Sciatic nerve (tissue), 2 donors: Measurements from ENCODE around the gene CD247. TPM values are rescaled to one million over a fixed set of nuclear protein-coding genes. Genes with fewer than 3 reads are reported as not detected.

Source experiments
- ATAC-seq: fragments of 200-7000 bp; cut with Tn5 transposase; one replicate; pipeline ENCODE4 v1.9.1; 2020; ENCODE audit warnings: mild to moderate bottlenecking, moderate library complexity
- DNase-seq: peaks from one replicate; pipeline ENCODE4 v3.0.0-alpha.2; 2020; ENCODE audit warnings: low spot score
- intact Hi-C: fragments of 100-400 bp; cut with DNase I; formaldehyde crosslinking; loops from one replicate; pipeline ENCODE4 v1.14.2; 2022
- total RNA-seq: library from RNA; stranded (reverse); fragmentation: NEBNext Ultra II Directional; extraction: Animal tissue kit (Norgen Biotek cat#: 25700); gene quantifications from one replicate; pipeline ENCODE4 v1.2.1, GENCODE V29; 2021
- donor health status: DM: no; HTN: no; CAD: no.
- donor health status: DM: no; HTN: no; CAD: no.

Gene CD247
- total RNA-seq, 1 donor from 2014 or later, result 5.2 TPM

- intact Hi-C loops, result no loop called here
- DNase-seq (no peak), ATAC-seq (no peak)
Measured at GRCh38 chr1:167496797-167497619, 21.3 kb downstream of the CD247 start.

GRCh38 chr1:167493372-167493771, 25.0 kb downstream of the CD247 start:
- intact Hi-C loops, result no loop called here
- ATAC-seq (no peak), DNase-seq (no peak)

DNA sequence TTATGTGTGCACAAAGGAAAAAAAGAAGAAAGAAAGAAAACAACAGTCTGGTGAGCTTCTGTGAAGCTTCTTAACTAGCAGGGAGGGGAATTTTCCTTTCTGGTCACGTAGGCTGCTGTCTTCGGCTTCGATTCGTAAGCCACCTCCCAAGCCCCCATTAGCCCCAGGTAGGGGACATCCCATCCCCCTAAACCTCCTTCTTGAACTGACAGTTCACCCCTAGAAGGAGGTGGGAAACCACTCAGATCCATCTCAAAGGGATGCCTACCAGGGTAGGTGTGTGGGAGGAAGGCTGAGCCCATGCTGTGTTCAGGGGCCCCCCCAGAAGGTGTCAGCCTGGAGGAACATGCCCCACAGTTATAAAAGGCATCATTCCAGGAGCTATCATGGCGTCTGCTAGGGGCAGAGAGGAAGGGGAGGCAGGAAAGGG, 25.8 kb downstream of the CD247 start:
- ATAC-seq (no peak), DNase-seq (no peak)
- intact Hi-C loops, result no loop called here

DNA sequence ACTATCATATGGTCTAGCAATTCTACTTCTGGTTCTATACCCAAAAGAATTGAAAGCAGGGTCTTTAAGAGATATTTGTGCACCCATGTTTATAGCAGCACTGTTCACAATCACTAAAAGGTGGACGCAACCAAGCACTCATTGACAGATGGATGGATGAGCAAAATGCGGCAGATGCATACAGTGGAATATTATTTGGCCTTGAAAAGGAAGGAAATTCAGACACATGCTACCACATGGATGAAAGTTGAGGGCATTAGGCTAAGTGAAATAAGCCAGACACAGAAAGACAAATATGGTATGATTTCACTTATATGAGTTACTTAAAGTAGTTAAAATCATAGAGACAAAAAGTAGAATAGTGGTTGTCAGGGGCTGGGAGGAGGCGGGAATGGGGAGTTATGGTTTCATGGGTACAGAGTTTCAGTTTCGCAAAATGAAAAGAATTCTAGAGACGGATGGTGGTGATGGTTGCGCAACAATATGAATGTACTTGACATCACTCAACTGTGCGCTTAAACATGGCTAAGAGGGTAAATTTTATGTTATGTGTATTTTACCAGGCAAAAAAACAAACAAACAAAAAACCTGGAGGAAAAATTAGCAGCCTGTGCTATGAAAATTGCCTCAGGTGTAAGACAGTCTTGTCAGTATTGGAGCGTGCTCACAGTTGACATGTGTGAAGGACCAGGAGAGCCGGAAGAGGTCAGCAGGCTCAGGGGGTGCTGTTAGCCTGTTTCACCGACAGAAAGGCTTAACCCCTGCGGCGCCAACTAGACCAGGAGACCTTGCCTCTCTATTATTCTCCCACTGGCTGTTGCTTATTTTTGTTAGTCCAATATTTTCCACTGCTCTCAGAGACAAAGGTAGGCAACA, 26.5 kb downstream of the CD247 start:
- intact Hi-C loops, result no loop called here
- DNase-seq, result no peak
- ATAC-seq, result no peak

DNA sequence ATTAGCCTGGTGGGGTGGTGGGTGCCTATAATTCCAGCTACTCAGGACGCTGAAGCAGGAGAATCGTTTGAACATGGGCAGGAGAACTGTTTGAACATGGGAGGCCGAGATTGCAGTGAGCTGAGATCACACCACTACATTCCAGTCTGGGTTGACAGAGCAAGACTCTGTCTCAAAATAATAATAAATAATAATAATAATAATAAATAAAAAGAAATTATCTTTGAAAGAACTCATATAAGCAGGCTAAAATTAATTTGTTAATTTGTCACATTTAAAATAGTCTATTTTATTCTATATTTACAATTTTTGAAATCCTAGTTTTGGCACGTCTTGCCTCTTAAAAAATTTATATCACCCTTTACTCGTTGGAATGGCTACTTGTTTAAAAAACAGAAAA, 27.6 kb downstream of the CD247 start:
- ATAC-seq (no peak), DNase-seq (no peak)
- intact Hi-C loops, result no loop called here

DNA sequence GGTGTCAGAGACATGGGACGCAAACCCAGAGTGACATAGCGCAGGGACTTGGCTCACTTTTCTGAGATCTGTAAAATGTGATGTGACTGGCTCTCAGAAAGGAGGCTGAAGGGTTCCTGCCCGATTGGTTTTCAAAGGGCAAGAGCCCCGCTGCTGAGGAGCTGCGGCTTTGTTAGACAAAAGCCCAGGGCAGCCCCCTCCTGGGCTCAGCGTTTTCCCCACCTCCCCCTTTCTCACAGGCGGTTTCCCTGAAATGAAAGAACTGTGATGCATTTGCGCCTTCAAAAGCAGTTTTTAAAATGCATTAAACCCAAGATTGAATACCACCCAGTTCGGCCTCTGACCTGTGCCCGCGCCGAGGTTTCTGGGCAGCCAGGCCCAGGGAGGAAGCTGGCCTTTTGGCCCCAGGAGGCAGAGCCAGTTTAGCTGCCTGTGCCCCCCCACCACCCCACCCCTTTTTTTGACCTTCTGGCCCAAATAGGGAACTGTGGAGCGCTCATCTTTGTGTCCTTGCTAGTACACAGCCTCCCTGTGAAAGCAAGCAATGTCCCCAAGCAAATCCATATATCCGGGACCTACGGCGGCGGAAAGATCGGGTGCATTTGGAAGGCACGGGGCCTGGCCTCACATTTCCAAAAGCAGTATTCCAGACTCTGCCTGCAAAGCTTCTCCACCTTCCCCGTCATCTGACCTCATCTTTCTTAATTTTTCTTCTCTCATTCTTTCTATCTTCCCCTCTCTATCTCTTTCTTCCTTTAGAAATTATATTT, 28.6 kb downstream of the CD247 start:
- intact Hi-C loops, result no loop called here

DNA sequence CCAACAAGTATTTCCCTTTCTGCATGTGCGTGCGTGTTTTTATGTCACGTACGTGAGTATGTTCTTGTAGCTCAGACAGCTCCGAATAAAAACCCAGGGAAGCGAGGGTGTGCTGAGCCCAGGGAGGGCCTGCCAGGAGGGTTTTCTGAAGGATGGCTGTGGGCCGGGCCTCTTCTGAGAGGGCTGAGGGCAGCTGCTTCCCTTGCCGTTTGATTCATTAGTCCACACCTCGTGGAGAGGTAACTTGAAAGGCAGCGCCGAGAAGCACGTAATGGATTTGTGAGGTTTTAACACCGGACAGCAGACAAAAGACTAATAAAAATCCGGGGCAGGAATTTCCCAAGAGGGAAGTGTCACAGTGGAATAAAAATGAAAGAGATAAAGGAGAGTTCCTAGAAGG, 29.5 kb downstream of the CD247 start:
- ATAC-seq, result no peak
- DNase-seq, result no peak
- intact Hi-C loops, result no loop called here

More for the DNA sequence above, 28.6 kb downstream of the CD247 start:
- ATAC-seq (no peak), DNase-seq (no peak)

- no peak for DNase-seq
- intact Hi-C loops, result no loop called here
- ATAC-seq, result no peak
Measured at GRCh38 chr1:167487614-167488013, 30.7 kb downstream of the CD247 start.

DNA sequence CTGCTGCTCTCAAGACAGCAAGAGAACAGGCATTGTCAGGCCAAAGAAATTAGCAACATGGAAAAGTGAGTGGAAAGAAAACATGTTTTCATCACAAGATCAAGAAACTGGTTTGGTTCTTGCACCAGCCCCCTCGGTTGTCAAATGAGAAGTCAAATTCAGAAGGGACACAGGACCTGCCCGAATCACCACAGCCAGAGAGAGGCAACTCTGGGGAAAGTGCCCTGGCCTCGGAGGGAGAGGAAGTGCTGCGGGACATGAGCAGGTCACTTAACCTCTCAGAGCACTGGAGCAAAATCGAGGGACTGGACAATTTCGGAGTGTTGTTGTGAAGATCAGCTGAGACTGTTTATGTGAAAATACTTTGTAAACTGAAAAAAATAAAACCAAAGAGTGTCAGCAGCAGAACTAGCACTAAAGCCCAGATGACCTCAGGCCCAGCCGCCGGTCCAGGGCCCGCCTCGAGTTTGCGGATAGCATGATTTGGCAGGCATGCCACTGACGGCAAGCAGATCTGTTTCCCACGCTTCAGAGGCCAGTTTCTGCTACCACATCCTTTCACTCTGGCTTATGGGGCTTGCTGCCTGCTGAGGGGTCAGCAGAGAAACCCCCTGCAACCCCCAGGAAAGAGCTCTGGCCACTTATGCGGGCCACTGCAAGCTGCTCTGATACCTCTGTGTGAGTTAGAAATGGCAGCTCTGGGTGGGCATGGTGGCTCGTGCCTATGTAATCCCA, 32.1 kb downstream of the CD247 start:
- DNase-seq (no peak), ATAC-seq (peak; percentile 55)
- intact Hi-C loops, result no loop called here

DNA sequence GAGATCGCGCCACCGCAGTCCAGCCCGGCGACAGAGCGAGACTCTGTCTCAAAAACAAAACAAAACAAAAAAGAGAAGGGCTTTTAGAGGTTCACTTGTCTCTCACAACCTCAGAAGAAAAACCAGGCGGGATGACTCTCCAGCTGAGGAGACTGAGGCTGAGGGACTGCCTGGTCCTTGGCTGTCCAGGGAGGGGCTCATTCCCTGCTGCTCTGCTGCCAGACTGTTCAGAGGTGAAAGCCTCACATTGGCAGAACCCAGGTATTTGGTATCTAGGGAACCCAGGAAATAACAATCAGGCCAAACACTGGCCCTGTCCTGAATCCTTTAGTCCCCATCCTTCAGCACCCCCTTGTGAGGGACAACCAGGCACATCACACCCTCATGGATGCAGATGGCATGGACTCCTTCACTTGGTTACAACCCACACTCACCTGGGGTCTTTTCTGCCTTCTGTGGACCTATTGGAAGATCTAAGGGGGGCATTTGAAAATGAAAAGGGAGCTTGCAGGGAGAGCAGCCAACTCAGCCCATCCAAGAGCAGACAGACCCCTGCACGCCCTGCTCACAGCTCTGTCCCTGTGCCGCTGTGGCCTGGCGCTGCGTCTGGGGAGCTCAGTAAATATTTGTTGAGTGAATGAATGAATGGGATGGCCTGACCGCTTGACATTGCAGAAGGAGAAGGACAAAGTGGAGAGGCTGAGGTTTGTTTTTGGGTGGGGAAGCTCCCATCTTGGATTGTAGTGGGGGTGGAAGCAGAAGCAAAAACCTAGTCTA, 33.4 kb downstream of the CD247 start:
- intact Hi-C loops, result no loop called here
- no peak for ATAC-seq

GRCh38 chr1:167483790-167484189, 34.5 kb downstream of the CD247 start:
- ATAC-seq (no peak), DNase-seq (no peak)
- intact Hi-C loops, result no loop called here

More for the DNA sequence above, 33.4 kb downstream of the CD247 start:
- no peak for DNase-seq

GRCh38 chr1:167482184-167482583, 36.1 kb downstream of the CD247 start:
- ATAC-seq (no peak), DNase-seq (no peak)
- intact Hi-C loops, result no loop called here

- intact Hi-C loops, result no loop called here
- ATAC-seq (no peak), DNase-seq (no peak)
Measured at GRCh38 chr1:167479331-167479979, 38.9 kb downstream of the CD247 start.

GRCh38 chr1:167477986-167478385, 40.3 kb downstream of the CD247 start:
- no peak for DNase-seq
- ATAC-seq, result no peak
- intact Hi-C loops, result no loop called here

GRCh38 chr1:167476061-167476460, 42.3 kb downstream of the CD247 start:
- DNase-seq (no peak), ATAC-seq (no peak)
- intact Hi-C loops, result no loop called here

DNA sequence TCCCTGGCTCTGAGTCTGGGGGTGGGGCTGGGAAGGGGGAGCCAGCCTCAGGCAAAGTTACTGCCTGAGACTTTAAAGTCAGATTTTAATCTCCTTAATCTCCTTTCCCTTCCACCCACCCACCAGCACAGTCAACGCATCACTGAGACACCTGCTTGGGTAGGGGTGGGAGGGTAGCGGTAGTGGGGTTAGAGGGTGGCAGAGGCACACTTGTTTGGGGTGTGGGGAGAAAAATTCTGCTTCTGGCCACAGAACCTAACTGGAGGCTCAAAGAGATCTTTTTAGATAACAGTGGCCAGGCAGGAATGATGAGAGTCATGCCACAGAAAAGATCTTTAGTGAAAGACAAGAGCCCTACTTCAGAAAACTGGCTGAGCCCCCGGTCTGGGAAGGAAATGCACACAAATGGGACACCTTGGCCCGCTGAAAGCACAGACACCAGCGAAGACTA, 44.1 kb downstream of the CD247 start:
- DNase-seq (no peak), ATAC-seq (no peak)
- intact Hi-C loops, result no loop called here

DNA sequence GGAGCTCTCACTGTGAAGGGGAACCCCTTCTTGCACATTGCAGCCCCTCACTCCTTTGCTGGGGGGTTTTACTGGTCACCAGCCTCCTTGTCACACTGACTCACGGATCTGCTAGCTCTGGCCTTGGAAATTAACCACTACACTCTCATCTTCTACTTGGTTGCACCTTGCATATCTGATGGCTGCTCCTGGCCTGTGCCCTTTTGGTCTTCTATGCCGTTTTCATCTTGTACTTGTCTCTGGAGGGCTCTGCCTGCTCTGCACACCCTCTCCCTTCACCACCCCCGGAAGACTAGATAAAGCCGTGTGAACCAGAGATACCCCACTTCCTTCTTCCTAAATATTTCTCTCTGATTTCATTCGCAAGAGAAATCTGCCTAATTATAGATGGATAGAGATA, 44.6 kb downstream of the CD247 start:
- ATAC-seq, result no peak
- intact Hi-C loops, result no loop called here
- DNase-seq, result no peak
